Measurements from ENCODE around the gene POLR3H.

Gene POLR3H

DNA sequence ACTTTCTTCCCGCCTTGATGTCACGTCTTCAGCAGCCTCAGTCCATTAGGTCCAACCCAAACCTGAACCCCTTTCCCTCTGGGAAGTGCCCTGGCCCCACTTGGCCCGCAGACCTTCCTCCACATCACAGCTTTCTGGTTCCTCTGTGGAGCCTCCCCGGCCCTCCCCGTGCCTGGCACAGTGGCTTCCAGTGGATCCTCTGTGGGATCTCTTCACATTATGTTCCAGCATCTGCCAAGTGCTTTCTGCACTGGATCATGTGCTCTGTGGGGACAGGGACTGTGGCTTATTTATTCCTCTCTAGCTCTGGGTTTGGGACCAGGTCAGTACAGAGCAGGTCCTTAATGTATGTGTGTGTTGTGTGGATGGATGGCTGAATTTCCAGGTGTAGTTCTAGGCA is 30.9 kb downstream of the POLR3H start:
- no peak for DNase-seq (ENCODE audit: low spot score)

DNA sequence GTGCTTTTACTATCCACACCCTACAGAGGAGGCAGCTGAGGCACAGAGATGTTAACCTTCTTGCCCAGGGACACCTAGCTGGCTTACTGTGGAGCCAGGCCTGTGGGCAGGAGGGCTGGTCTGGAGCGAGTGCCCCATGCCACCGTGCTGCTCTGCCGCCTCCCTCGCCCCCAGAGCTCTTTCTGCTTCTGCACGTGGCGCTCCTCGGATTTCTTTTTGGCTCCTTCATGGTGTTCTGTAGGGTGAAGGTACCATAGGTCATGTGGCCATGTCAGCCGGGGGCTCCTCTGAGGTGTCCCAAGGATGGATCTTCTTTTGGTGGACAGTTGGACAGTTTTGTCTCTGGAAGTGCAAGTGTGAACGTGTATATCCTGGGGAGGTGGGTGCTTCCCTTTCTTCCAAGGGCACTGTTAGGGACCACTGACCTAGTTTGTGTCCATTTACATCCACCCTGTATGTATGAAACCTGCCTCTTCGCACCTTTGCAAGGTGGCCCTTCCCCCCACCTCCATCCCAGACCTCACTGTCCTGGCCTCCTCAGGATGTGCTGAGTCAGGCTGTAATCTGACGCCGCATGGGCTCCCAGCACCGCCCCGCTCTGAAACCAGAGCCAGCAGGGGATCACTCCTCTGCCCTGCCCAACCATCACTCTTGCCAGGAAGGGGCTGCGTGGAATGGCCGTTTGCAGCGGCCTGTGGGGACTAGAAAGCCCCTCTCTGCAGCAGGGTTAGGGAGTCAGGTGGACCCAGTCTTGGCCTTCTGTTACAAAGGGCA is 31.7 kb downstream of the POLR3H start:
- no peak for DNase-seq (ENCODE audit: low spot score)

- no peak for DNase-seq (ENCODE audit: low spot score)
These were observed 32.7 kb downstream of the POLR3H start for GRCh38 chr22:41511521-41511968.

DNA sequence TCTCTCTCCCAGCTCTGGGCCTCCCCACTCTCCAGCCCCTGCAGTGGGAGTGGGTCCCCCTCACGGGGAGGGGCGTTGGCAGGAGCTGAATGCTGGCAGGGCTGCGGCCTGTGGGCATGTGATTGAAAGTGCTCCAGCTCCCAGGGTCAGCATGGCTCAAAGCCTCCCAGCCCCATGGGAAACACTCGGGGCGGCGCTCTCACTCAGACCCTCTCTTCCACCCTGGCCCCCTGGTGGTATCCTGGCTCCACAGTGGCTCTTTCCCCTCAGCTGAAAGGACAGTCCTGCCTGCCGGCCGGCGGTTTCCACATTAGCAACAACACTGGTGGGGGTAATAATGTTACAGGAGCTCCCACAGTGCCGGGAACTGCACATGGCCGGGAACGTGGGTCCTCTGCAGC is 35.5 kb downstream of the POLR3H start:
- DNase-seq (ENCODE audit: low spot score) = no peak

DNA sequence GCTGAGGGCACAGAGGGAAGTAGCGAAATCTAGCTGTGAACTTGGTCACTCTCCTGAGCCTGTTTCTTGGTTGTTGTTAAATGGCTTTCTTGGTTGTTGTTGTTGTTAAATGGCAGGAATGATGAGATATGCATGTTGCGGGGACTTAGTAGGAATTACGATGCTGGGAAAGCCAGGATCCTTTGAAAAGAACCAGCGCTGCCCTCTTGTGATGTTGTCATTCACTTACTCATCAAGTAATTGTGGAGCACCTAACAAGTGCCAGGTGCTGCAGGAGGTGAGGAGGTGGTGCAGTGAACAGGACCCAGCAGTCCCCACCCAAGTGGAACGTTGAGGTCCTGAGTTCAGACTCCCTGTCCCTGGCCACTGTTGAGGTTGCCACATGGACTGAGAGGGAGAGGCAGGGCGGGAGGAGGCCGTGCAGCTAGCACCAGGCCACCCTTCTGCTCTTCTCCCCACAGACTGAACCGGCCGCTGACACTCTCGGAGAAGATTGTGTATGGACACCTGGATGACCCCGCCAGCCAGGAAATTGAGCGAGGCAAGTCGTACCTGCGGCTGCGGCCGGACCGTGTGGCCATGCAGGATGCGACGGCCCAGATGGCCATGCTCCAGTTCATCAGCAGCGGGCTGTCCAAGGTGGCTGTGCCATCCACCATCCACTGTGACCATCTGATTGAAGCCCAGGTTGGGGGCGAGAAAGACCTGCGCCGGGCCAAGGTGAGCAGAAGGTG is 36.8 kb downstream of the POLR3H start:
- DNase-seq (ENCODE audit: low spot score) = no peak

- no peak for DNase-seq (ENCODE audit: low spot score)
These were observed 38.6 kb downstream of the POLR3H start for GRCh38 chr22:41505511-41506220.

DNA sequence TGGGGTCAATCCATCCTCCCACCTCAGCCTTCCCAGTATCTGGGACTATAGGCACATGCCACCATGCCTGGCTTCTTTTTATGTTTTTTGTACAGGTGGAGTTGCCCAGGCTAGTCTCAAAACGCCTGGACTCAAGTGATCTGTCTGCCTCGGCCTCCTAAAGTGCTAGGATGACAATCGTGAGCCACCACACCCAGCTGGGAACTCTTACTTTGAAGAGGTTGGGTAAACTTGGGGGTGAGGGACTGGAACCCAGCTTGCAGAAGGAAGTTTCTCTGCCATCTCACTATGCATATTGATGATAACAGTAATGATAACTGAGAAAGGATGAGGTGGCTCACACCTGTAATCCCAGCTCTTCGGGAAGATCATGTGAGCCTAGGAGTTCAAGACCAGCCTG is 39.5 kb downstream of the POLR3H start:
- no peak for DNase-seq (ENCODE audit: low spot score)

GRCh38 chr22:41504397-41504796 is 39.9 kb downstream of the POLR3H start:
- no peak for DNase-seq (ENCODE audit: low spot score)

- DNase-seq (ENCODE audit: low spot score) = no peak
These were observed 43.1 kb downstream of the POLR3H start for GRCh38 chr22:41501209-41501608.

DNA sequence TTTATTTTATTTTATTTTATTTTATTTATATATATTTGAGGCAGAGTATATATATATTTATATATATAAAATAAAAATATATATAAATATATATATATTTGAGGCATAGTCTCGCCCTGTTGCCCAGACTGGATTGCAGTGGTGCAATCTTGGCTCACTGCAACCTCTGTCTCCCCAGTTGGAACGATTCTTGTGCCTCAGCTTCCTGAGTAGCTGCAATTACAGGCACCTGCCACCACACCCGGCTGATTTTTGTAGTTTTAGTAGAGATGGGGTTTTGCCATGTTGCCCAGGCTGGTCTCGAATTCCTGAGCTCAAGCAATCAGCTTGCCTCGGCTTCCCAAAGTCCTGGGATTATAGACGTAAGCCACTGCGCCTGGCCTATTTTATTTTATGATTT is 44.0 kb downstream of the POLR3H start:
- no peak for DNase-seq (ENCODE audit: low spot score)

GRCh38 chr22:41499624-41500280 is 44.5 kb downstream of the POLR3H start:
- DNase-seq (ENCODE audit: low spot score) = no peak

- DNase-seq (ENCODE audit: low spot score) = no peak
These were observed 45.9 kb downstream of the POLR3H start for GRCh38 chr22:41498303-41498835.

- DNase-seq (ENCODE audit: low spot score) = no peak
These were observed 52.7 kb downstream of the POLR3H start for GRCh38 chr22:41491374-41492100.

DNA sequence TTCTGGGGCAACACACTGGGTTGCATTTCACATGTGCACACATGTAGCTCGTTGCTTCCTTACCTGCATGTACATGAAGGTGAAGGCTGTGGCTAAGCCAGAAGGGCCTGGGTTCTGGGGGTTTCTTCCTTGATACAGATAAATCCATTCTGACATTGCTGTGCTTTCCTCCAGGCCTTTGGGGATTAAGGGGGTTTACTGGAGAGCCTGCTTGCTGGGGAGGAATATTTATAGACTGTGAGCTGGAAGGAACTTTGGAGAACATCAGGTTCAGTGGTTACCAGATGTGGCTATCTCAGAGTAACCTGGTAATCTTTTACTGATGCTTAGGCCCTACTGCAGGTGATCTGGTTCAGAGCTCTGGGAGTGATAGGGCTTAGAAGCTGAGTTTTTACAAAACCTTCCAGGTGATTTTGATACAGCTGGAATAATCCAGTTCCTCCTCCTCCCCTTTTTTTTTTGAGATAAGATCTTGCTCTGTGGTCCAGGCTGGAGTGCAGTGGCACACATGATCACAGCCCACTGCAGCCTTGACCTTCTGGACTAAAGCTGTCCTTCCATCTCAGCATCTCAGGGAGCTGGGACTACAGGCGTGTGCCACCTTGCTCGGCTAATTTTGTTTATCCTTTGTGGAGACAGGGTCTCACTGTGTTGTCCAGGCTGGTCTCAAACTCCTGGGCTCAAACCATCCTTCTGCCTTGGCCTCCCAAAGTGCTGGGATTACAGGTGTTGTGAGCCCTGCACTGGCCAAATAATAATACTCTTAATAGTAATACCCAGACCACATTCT is 55.5 kb downstream of the POLR3H start:
- no peak for DNase-seq (ENCODE audit: low spot score)

DNA sequence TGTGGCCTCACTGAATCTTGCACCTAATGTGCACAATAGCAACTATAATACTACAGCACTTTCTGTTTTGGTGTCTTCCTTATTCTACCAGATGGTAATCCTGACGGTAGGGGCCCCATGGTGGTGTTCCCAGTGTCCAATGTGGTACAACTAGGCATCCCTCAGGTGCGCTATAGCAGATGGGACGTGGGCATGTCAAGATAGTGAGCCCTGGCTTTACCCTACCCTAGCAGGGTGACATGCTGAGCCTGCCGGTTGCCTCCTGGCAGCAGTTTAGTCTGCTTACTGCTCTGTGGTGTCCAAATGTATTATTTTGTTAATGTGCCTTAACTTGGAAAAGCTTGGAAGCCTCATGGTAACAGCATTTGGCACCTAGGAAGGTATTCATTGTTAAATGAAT is 56.2 kb downstream of the POLR3H start:
- DNase-seq (ENCODE audit: low spot score) = no peak

- DNase-seq (ENCODE audit: low spot score) = no peak
These were observed 57.0 kb downstream of the POLR3H start for GRCh38 chr22:41487037-41487935.

GRCh38 chr22:41485033-41485432 is 59.2 kb downstream of the POLR3H start:
- DNase-seq (ENCODE audit: low spot score) = no peak

- no peak for DNase-seq (ENCODE audit: low spot score)
These were observed 61.8 kb downstream of the POLR3H start for GRCh38 chr22:41482319-41482935.

DNA sequence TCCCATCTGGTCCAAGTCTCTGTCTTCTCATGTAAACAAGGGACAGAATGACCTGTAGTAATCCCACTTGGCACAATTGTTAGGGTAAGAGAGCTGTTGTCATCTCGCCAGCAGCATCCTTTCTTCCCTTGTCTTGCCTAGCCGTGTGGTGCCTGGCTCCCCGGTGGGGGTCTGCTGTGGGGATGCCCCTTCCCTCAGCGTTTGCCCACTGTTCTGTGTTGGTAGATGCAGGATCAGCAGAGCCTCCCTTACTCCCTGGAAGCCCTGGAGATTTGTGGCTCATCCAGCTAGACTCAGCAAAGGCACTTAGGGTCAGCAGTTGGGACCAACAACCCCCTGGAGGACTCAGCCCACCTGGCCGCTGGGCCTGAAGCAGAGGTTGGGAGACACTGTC is 62.3 kb downstream of the POLR3H start:
- DNase-seq (ENCODE audit: low spot score) = no peak
